Measurements from ENCODE around the gene SENP1. TPM values are rescaled to one million over a fixed set of nuclear protein-coding genes. Genes with fewer than 3 reads are reported as not detected.

The SENP1 gene
- total and polyA plus RNA-seq, 2 of the 13 experiments (the other 11 are each of a cell fraction or from before 2014, with no cell fraction given) = 14.0 to 20.2 TPM

GRCh38 chr12:48027183-48028002 is 78.5 kb downstream of the SENP1 start (continued):
- no peak for TF ChIP-seq ZNF572 (CRISPR knock-in tag; IDR thresholded peaks at IDR 0.05)
- no peak for TF ChIP-seq ESRRA (CRISPR knock-in tag; IDR thresholded peaks at IDR 0.05; ENCODE audit: low read depth)
- TF ChIP-seq FOSL2 (CRISPR knock-in tag; IDR thresholded peaks at IDR 0.05) = no peak
- no peak for TF ChIP-seq ZNF33A (CRISPR knock-in tag; IDR thresholded peaks at IDR 0.05; ENCODE audit: borderline replicate concordance)
- TF ChIP-seq PCBP1 (IDR thresholded peaks at IDR 0.05; ENCODE audit: borderline replicate concordance, low read depth, low read length) = no peak
- no peak for TF ChIP-seq ZNF562 (CRISPR knock-in tag; IDR thresholded peaks at IDR 0.05; ENCODE audit: borderline replicate concordance)
- no peak for TF ChIP-seq ISL2 (CRISPR knock-in tag; IDR thresholded peaks at IDR 0.05)
- 0 out of 2 replicates have a peak, but pooled peaks have one; percentile 60 for TF ChIP-seq ZNF800 (CRISPR knock-in tag; IDR thresholded peaks at IDR 0.05)
- peak; percentile 23 for TF ChIP-seq HNRNPLL (IDR thresholded peaks at IDR 0.05; ENCODE audit: low read depth, low read length, poor library complexity, severe bottlenecking)
- TF ChIP-seq ZFP91 (CRISPR knock-in tag; IDR thresholded peaks at IDR 0.05; ENCODE audit: borderline replicate concordance) = no peak
- no peak for TF ChIP-seq NFRKB (IDR thresholded peaks at IDR 0.05)
- TF ChIP-seq MAZ (IDR thresholded peaks at IDR 0.05; ENCODE audit: borderline replicate concordance, low read depth, low read length) = no peak
- TF ChIP-seq MAZ (CRISPR knock-in tag; IDR thresholded peaks at IDR 0.05; ENCODE audit: low read depth) = 0 out of 2 replicates have a peak, but pooled peaks have one; percentile 24
- no peak for TF ChIP-seq ZNF407 (CRISPR knock-in tag; IDR thresholded peaks at IDR 0.05; ENCODE audit: not compliant biosample characterization)

Data from HepG2 (cell line).